Smooth muscle cell (in vitro differentiated cells): Measurements from ENCODE around the gene RNASEH2A. TPM values are rescaled to one million over a fixed set of nuclear protein-coding genes. Genes with fewer than 3 reads are reported as not detected.

Experiments
- DNase-seq: peaks from one replicate; lab custom pipeline; 2025; ENCODE audit not compliant: unreplicated experiment; lab: John Stamatoyannopoulos, UW
- H2AFZ ChIP-seq: fragments of 200-600 bp; sonication (generic); 2 replicates; pipeline ENCODE4 v1.6.0; 2016; ENCODE audit warnings: antibody characterized with exemption, low read depth, mild to moderate bottlenecking
- H3F3A ChIP-seq: fragments of 200-600 bp; sonication (generic); 2 replicates; pipeline ENCODE4 v1.6.0; 2017; ENCODE audit warnings: antibody characterized with exemption, low read depth
- H3K27ac ChIP-seq: fragments of 200-600 bp; sonication (generic); 2 replicates; pipeline ENCODE4 v1.5.1; 2016; ENCODE audit warnings: low read depth, mild to moderate bottlenecking
- H3K27me3 ChIP-seq: fragments of 200-600 bp; sonication (generic); 2 replicates; pipeline ENCODE4 v1.6.1; 2016; ENCODE audit warnings: low read depth, mild to moderate bottlenecking
- H3K36me3 ChIP-seq: fragments of 200-600 bp; sonication (generic); 2 replicates; pipeline ENCODE4 v1.5.1; 2016; ENCODE audit warnings: low read depth
- H3K4me1 ChIP-seq: fragments of 200-600 bp; sonication (generic); 2 replicates; pipeline ENCODE4 v1.5.1; 2016; ENCODE audit warnings: low read depth
- H3K4me2 ChIP-seq: fragments of 200-600 bp; sonication (generic); 2 replicates; pipeline ENCODE4 v1.6.0; 2016; ENCODE audit warnings: mild to moderate bottlenecking
- H3K4me3 ChIP-seq: fragments of 200-600 bp; sonication (generic); 2 replicates; pipeline ENCODE4 v1.5.1; 2016; ENCODE audit warnings: mild to moderate bottlenecking
- H3K79me2 ChIP-seq: fragments of 200-600 bp; sonication (generic); 2 replicates; pipeline ENCODE4 v1.6.0; 2016; ENCODE audit warnings: low read depth, mild to moderate bottlenecking
- H3K9ac ChIP-seq: fragments of 200-600 bp; sonication (generic); 2 replicates; pipeline ENCODE4 v1.6.0; 2016; ENCODE audit warnings: low read depth
- H3K9me3 ChIP-seq: fragments of 200-600 bp; sonication (generic); replicated peaks from 2 replicates; pipeline ENCODE4 v1.5.1; 2016; ENCODE audit warnings: low read depth
- H4K20me1 ChIP-seq: fragments of 200-600 bp; sonication (generic); 2 replicates; pipeline ENCODE4 v1.6.0; 2016; ENCODE audit warnings: low read depth
- WGBS: methylation state at CpG from one replicate; pipeline ENCODE4 v1.1.7; 2016; ENCODE audit warnings: low lambda C conversion rate; 5-methylcytosine and 5-hydroxymethylcytosine counted together
- polyA plus RNA-seq: library from polyadenylated mRNA; unstranded; fragments of >200 nt; fragmentation: Nextera tagmentation; extraction: Ambion mirVana; gene quantifications from 2 replicates; pipeline ENCODE4 v1.2.1, GENCODE V29; 2016
- total RNA-seq: library from RNA; depleted of rRNA; stranded (reverse); fragments of >200 nt; gene quantifications from 2 replicates; pipeline ENCODE4 v1.2.3, GENCODE V29; 2014
- TF ChIP-seq, protein P1 (sequence below): fragments of 200-600 bp; sonication (generic); IDR thresholded peaks from 2 replicates; pipeline ENCODE4 v1.5.1; 2017; ENCODE audit warnings: borderline replicate concordance, mild to moderate bottlenecking, antibody characterized with exemption; ENCODE audit not compliant: insufficient read depth, poor library complexity, severe bottlenecking

RNASEH2A gene
- total and polyA plus RNA-seq, 2 experiments from 2014 or later: 15.7 to 34.9 TPM

DNA sequence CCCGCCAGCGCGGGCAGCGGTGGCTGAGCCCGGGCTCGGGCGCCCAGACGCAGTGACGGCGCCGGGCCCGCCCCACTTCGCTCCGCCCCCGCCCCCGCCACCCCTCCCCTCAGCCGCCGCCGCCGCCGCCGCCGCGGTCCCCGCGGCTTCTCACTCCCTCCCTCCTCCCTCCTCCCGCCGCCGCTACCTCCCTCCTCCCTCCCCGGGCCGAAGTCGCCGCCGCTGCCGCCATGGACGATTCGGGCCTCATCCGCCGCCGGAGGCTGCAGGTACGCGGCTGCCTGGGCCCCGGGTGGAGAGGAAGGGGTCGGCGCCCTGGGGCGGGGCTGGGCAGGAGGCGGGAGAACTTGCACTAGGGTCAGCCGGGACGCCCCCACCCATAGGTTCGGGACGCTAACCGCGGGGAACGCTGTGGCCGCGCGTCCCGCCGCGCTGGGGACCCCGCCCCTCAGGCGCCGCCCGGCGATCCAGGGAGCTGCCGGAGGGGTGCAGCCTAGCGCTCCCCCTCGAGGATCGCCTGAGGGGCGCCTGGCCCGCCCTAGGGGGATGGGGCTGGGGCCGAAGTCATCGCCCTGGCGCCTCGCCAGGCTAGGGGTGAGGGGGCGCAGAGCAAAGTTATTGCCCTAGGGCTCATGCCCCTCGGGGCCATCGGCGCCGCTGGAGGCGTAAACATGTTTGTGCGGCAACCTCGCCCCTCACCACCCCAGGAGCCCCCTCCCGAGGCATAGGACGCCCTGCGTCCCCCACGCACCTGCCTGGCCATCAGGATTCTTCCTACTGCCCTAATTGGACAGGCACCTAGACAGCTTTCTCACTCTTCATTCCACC, 27.6 kb downstream of the RNASEH2A start:
- Histone ChIP-seq H3K36me3 (no peaks in the 10 kb centered on the region), H2AFZ (peak overlapping the region; percentile 69), H3K9ac (no peak overlapping the region), H3K4me2 (peak overlapping the region; percentile 90), H3K4me3 (peak overlapping the region; percentile 55), H3K27me3 (peaks cover 49% of the 10 kb centered on the region), H3K9me3 (no peaks in the 10 kb centered on the region), H3F3A (no peaks in the 10 kb centered on the region), H3K4me1 (peaks cover 3% of the 10 kb centered on the region), H4K20me1 (peaks cover 3% of the 10 kb centered on the region), H3K27ac (no peak overlapping the region), H3K79me2 (no peaks in the 10 kb centered on the region)
- WGBS: 0% methylated on average over 4 of the region's 87 CpGs
- TF ChIP-seq, protein P1, sequence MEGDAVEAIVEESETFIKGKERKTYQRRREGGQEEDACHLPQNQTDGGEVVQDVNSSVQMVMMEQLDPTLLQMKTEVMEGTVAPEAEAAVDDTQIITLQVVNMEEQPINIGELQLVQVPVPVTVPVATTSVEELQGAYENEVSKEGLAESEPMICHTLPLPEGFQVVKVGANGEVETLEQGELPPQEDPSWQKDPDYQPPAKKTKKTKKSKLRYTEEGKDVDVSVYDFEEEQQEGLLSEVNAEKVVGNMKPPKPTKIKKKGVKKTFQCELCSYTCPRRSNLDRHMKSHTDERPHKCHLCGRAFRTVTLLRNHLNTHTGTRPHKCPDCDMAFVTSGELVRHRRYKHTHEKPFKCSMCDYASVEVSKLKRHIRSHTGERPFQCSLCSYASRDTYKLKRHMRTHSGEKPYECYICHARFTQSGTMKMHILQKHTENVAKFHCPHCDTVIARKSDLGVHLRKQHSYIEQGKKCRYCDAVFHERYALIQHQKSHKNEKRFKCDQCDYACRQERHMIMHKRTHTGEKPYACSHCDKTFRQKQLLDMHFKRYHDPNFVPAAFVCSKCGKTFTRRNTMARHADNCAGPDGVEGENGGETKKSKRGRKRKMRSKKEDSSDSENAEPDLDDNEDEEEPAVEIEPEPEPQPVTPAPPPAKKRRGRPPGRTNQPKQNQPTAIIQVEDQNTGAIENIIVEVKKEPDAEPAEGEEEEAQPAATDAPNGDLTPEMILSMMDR: no peak
- no peak for DNase-seq

DNA sequence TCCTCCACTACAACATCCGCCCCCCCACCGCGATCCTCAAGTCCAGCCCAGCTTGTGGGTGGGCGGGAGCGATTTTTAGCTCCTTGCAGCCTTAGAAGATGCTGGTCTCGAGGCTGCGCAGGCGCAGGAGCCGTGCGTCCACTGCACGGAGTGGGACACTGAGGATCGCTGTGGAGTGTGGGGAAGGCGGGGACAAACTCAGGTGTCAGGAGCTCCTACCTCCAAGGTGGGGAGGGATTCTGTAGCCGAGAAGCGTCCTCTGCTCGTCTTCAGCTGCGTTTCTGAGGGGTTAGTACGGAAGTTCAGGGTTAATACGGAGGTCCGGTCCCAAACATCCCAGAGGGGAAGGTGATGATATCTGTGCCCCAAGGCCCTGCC, 28.2 kb downstream of the RNASEH2A start, which contains the start of gene RTBDN:
RTBDN (minus strand) TSS at position 14 of the 378 bp plus-strand sequence. CDS start 4,600 bp downstream, outside the sequence.
- 12% methylated on average over 20 of the region's 20 CpGs for WGBS
- Histone ChIP-seq H3F3A (peaks cover 4% of the 10 kb centered on the region), H3K9me3 (no peaks in the 10 kb centered on the region), H3K4me3 (peak within 1 kb of the TSS; percentile 55), H3K79me2 (no peaks in the 10 kb centered on the region), H3K36me3 (no peaks in the 10 kb centered on the region), H3K27ac (no peak within 1 kb of the TSS), H3K9ac (no peak within 1 kb of the TSS), H3K27me3 (peaks cover 55% of the 10 kb centered on the region), H3K4me2 (peak within 1 kb of the TSS; percentile 90), H3K4me1 (peaks cover 3% of the 10 kb centered on the region), H4K20me1 (peaks cover 3% of the 10 kb centered on the region), H2AFZ (peak within 1 kb of the TSS; percentile 69)
- TF ChIP-seq, protein P1: no peak
- no peak for DNase-seq

DNA sequence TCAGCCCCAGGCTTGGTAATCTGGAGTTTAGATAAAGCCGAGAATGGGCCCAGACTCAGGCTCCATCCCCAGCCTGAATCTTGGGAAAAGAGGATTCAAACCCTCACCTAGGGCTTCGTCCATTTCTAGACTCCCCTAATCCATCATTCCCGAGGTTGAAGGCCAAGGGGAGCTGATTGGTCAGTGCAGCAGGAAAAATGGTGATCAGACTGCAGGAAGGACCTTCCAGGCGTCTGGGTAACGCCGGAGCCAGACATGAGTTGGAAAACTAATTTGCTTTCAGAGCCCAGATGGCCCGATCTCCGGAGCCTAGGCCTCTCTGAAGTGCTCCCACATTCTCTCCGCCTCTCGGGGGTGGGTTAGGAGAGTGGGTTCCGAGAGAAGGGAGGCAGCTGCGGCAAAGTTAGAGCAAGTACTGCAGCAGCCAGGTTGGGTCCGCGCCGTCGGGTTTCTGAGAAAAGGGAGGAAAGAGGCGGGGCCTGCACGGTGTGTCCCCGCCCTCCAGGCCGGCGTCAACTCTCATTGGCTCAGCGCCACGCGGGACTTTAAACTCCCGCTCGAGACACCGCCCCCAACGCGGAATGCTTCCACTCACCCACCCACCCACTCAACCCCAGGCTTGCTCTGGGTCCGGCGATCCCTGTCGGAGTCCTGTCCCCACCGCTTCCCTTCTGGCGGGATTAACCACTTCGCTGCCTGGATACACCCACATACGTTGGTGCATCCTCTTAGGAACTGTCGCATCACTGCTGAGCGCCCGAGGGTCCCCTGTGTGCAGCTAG, 28.8 kb downstream of the RNASEH2A start:
- Histone ChIP-seq H3K36me3 (no peaks in the 10 kb centered on the region), H3K4me1 (peaks cover 3% of the 10 kb centered on the region), H3F3A (peaks cover 11% of the 10 kb centered on the region), H4K20me1 (peaks cover 3% of the 10 kb centered on the region), H3K27me3 (peaks cover 60% of the 10 kb centered on the region), H2AFZ (no peak overlapping the region), H3K4me3 (no peak overlapping the region), H3K9me3 (no peaks in the 10 kb centered on the region), H3K27ac (no peak overlapping the region), H3K9ac (no peak overlapping the region), H3K79me2 (no peaks in the 10 kb centered on the region), H3K4me2 (no peak overlapping the region)
- TF ChIP-seq, protein P1: no peak
- WGBS: 16% methylated on average over 38 of the region's 39 CpGs
- DNase-seq: no peak
